Dedifferentiated amniotic fluid mesenchymal stem cell (primary cell): Measurements from ENCODE around the gene SDK1.

ENCODE experiments used
- DNase-seq: peaks from one replicate; pipeline ENCODE4 v3.0.0-alpha.2; 2016; ENCODE audit errors: extremely low spot score

Gene SDK1

DNA sequence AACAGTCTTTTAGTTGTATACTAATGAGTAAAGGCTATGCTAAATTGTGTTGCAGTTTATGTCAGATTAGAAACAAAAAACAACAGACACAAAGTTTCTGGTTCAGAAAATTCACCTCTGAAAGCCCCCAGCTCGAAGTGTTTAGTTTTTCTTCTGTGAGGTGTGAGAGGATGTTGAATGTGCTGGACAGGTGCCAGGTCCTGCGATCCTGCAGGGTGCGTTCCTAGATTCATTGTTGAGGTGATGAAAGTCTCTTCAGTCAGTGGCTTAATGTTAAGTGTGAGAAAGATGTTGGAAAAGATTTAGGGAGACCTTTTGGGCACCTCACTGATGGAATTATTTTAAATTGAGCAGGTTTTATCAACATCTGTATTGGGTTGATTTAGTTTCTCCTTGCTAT is 287.3 kb downstream of the SDK1 start:
- DNase-seq: no peak

DNA sequence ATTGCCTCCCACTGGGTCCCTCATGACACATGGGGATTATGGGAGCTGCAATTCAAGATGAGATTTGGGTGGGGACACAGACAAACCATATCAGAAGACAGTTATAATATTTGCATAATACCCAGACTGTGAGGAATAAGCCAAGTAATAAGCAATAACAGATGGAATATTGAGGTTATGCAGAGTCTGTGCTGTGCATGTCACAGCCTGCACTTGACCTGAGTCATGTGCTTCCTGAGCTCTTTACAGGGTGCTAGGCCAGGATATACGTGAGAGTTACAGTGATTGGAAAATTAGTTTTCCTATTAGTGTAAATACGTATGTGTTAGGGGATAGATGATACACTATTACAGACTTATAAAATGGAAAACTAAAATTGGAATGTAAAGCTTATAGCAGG is 288.7 kb downstream of the SDK1 start:
- DNase-seq: no peak

DNA sequence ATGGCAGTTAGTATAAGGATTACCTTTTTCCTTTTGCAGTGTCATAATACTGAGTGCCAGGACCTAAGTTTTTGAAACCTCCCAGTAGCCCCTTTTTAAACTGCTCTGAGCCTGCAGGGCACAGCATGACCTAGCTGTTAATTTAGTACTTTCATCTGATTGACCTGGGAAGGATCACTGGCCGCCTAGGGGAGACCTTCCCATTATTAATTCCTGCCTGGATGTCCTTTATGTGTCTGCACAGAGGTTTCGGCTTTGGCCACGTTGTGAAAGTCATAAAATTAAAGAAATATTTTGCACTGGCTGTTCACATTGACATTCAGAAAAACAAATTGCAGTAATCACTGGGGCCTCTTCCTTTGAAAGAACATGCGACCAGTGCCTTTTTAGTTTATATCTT is 290.2 kb downstream of the SDK1 start:
- no peak for DNase-seq

DNA sequence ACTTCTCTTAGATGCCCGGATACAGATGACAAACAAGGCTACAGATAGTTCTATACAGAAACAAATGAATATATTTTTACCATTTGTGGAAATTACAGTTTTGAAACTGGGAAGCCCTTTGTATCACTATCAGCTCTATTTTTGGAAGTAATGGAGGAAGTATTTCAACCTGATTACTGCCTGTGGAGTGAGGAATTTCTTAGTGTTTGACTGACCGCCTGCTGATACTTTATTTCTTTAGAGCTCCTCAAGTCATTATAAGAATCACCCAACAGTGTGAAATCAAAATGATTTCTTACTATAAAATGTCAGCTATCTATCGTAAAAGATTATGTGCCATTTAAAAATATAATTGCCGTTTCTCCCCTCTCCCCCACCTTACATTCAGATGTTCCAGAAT is 290.9 kb downstream of the SDK1 start:
- no peak for DNase-seq

DNA sequence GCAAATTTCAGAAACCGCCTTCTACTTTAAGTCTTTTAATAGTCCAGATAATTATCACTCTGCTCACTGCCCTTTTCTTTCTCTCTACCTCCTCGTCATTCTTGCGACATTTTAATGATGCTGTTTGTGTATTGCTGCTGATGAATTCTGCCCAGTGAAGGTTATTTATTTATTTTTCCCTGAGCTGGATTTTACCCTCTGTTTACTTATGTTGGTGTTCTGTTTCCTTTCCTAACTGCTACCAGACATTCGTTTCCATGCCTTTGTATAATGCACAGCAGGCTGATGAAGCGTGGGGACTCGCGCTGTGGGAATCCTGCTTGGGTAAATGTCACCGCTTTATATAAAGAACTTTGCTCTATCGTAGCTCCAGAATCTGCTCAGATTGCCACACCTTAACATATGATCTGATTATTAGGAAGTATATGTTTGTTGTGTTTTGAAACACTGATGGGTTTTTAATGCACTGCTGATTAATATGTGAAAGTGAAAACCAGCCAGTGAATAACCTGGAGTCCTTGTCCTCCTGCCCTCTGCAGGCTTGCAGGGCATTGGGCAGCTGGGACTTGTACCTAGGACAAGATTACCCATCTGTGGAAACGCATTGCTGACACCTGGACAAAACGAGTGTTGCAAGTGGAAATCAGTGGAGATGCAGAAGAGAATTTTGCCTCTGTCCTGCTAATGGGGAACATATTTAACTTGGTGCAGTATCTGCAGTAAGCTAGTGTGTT is 291.5 kb downstream of the SDK1 start:
- DNase-seq: no peak

DNA sequence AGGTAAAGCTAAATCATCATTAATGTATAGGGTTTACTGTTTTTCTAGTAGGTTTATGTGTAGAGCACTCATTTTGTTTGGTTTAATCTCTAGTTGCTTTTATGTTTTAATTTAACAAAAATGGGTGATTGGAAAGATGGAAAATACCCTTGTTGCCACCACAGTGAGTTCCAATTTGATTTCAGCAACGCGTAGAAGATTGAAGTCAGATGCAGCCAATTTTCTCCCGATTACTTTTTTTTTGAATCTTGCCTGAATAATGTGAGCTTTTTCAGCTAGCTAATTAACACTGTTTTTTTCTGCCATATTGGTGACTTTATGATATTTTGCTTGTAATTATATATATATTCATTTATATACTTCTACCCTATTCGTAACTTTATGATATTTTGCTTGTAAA is 293.8 kb downstream of the SDK1 start:
- DNase-seq: no peak

DNA sequence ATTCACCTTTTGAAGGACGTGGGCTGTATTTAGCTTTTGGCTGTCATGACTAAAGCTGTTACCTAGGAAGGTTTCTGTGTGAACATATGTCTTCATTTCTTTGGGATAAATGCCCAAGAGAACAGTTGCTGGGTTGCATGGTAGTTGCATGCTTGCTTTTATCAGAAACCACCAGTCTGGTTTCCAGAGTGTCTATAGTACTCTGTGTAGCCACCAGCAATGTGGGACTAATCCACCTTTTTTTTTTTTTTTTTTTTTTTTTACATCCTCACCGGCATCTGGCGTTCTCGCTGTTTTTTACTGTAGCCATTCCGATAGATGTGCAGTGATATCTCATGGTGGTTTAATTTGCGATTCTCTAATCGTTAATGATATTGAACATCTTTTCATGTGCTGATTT is 297.8 kb downstream of the SDK1 start:
- no peak for DNase-seq

DNA sequence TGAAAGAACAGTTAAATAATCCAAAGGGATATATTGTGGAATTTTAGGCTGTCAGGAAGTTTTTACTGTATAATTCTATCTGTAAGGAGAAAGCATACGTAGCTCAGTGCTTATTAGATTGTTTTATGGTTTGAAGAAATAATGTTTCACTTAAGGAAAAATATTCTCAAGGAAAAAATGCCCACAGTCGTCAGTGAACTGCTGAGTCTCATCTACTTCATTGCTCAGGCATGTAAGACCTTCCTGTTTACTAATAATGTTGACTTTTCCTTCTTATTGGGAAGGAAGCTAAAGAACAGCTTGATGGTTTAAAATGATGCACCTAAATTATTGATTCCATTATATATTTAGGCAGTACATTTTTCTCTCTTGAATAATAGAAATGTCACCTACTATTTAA is 304.2 kb downstream of the SDK1 start:
- no peak for DNase-seq

DNA sequence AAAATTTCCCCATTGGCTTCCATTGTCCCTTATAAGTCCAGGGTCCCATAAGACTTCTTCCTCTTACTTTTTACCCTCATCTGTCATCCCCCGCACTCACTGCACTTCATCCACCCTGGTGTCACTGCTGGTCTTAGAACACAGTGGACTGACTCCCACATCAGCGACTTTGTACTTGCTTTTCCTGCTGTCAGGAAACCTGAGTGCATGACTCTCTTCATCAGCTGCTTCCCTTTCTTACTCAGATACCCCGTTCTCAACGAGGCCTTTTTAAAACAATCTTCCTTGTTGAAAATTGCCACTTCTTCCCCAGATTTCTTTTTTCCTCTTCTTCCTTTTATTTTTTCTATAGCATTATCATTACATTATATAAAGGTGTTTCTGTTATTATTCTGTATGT is 305.4 kb downstream of the SDK1 start:
- no peak for DNase-seq

DNA sequence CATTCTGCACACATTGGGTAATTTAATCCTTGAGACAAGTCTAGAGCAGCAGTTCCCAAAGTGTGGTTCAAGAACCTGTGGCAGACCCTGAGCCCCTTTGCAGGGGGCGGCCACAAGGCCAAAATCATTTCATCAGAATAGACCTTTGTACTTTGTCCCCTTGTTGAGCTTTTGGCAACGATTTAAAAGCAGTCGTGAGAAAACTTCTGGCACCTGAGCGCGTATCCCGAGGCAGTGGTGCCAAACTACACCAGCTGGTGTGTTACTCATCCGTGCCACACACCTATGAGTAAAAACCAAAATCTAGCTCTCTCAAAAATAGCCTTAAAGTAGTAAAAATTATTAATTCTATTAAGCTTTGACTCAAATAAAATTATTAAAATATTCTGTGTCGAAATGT is 306.8 kb downstream of the SDK1 start:
- no peak for DNase-seq

DNA sequence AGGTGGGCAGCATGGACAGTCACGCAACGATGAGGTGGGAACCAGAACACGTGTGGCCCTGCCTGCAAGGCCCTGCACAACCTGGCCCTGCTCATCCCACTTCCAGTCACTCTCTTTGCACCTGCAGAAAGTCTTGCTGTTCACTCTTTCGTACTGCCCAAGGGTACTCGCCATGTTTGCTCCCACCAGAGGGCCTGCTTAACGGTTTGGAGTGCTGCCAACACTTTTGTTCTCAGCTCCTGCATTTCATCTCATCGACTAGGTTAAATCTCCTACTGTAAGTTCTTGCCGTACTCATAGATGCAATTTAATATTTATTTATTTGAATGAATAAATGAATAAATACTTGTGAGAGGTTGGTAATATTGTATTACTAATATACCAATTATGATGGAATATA is 315.3 kb downstream of the SDK1 start:
- no peak for DNase-seq

DNA sequence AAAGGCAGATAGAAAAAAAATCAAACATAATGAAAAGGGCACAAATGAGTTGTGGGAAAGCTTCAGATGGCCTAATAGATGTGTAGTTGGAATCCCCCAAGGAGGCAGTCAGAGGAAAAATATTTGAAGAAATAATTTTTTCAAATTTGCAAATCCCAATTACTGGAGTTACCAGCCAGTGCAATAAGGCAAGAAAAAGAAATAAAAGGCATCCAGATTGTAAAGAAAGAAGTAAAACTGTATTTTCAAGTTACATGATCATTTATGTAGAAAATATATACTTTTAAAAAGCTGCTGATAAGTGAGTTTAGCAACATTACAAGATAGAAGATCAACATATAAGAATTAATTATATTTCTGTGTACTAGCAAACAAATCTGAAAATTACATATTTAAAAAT is 329.0 kb downstream of the SDK1 start:
- no peak for DNase-seq

DNA sequence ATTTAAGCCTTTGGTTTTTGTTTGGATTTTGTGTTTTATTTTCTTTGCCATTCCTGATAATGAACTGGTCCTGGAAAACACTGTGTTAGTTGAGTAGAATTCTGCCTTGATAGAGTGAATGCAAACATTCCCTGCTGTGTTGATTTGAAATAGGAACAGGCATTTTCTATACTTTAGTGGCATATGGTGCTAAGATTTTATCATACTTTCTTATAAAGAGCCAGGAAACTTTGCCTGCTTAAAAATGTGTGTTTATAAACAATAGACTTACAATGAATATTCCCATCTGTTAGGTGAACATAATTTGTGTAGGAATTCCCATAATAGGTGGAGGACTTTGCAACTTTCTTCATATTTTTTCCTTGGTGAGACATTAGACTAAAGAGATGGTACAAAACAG is 333.3 kb downstream of the SDK1 start:
- no peak for DNase-seq

DNA sequence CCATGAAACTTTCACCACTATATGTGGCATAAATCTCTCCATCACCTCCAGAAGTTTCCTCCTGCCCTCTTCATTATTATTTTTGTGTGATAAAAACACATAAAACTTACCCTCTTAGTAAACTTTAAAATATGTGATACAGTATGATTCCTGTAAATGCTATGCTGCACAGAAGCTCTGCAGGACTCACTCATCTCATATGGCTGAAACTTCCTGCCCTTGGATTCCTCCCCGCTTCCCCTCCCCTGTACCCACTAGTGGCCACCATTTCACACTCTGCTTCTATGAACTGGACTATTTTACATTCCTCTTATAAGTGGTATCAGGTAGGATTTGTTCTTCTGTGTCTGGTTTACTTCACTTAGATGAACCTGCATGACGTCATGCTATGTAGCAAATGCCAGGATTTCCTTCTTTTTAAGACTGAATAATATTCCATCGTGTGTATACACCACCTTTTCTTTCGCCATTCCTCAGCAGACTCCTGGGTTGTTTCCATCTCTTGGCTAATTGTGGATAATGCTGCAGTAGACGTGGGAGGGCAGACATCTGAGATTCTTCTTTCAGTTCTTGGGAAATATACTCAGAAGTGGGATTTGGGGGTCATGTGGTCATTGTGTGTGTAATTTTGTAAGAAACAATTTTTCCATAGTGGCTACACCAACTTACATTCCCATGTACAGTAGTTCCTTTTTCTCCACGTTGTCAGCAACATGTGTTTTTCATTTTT is 335.2 kb downstream of the SDK1 start:
- no peak for DNase-seq

DNA sequence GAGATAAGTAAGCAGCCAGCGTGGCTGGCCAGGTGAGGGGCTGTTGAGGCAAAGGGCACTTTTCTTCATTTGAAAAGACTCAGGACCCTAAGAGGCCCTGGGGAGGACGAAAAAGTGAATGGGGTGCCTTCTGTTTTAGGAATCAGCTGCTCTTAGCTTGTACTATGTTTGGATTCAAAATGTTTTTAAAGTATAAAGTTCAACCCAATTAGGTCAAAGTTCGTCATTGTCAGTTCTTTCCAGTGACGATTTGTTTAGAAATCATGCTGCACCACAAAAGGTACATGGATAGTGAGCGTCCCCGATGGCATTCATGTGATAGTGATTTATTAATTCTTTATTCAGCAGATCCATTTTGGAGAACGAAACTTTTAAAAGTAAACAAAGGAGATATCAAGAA is 338.2 kb downstream of the SDK1 start:
- DNase-seq: no peak

DNA sequence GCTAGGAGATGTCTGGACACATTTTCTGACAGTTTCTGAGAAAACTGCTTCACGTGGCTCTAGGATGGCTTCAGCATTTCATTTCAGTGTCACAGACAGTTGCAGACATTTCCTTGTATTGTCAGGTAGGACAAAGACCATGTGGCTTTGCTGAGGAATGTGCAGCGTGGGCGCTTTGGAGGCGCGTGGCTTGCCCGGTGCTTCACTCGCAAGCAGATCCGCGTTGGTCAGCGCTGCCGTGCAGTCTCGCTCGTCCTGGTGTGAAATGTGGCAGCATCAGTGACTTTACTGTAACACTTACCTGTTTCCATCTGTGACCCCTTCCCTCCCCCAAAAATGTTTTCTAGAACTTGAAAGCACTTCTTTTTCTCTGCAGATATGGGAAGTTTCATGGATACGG is 340.5 kb downstream of the SDK1 start:
- DNase-seq: no peak

DNA sequence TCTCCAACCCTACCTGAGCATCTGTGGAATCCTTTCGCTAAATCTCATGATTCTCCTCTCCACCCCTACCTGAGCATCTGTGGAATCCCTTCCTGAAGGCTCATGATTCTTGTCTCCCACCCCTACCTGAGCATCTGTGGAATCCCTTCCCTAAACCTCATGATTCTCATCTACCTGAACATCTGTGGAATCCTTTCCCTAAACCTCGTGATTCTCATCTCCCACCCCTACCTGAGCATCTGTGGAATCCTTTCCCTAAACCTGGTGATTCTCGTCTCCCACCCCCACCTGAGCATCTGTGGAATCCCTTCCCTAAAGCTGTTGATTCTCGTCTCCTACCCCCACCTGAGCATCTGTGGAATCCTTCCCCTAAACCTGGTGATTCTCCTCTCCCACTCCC is 342.0 kb downstream of the SDK1 start:
- DNase-seq: no peak

DNA sequence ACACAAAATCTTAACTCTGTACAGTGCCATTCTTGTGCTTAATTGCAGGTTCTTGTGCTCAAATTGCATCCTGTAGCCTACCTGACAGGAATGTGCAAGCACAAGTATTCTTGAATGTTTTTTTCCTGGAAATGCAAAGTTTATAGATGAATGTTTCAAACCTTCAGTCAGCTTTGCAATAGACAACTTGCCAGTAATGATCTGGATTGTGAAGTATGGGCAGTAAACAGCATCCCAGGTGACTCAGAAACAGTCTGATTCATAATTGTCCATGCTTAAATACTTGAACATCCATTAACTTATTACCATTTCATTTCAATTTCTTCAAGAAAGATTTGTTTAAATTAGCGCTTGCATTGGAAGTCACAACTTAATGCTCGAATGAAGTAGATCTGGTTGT is 347.2 kb downstream of the SDK1 start:
- no peak for DNase-seq

DNA sequence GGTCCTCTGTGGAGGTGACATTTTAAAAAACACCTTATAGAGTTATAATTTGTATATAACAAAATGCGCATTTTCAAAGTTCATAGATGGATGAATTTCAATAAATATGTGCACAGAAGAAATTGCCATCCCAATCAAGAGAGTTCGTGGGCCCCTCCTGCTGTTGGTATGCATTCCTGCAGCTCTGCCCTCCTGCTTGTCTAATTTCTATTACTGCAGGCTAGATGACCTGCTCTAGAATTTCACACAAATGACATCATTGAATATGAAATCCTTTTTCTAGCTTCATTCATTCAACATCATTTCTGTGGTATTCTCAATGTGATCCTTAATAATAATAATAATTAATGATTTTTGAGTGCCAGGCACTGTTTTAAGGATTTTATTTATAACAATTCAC is 348.2 kb downstream of the SDK1 start:
- DNase-seq: no peak

DNA sequence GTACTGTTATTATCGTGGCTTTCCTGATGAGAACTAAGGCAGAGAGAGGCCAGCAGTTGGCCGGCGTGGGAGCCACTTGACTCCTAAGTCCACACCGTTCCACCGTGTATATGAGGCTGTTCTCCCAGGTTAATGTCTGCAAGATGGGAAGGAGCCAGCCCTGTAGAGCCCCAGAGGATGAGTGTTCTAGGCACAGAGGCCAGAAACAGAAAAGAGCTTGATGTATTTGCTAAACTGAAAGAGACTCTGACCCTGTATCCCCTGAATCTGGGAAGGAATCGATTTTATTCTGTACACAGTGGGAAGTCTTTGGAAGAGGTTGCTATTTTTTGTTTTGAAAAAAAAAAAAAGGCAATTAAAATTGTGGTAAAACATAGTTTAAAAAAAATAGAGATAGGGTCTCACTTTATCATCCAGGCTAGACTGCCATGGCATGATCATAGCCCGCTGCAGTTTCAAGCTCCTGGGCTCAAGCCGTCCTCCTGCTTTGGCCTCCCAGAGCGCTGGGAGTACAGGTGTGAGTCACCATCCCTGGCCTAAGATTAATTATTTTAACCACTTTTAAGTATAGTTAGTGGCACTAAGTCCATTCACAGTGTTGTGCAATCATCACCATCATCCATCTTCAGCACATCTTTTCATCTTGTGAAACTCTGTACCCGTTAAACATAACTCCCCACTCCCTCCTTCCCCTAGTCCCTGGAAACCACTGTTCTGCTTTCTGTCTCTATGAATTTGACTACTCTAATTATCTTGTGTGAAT is 348.8 kb downstream of the SDK1 start:
- no peak for DNase-seq

DNA sequence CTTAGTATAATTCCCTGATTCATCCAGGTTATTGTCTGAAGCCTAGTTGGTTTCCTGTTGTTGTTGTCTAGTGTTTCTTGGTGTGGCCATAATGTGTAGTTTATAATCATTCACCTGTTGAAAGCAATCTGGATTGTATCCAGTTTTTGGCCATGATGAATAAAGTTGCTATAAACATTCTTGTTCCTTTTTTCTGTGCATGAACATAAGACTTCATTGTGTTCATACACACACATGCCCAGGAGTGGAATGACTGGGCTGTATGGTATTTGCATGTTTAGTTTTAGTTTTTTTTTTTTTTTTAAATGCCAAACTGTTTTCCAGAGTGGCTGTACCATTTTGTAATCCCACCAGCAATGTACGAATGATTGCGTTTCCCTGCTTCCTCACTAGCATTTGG is 349.8 kb downstream of the SDK1 start:
- no peak for DNase-seq

DNA sequence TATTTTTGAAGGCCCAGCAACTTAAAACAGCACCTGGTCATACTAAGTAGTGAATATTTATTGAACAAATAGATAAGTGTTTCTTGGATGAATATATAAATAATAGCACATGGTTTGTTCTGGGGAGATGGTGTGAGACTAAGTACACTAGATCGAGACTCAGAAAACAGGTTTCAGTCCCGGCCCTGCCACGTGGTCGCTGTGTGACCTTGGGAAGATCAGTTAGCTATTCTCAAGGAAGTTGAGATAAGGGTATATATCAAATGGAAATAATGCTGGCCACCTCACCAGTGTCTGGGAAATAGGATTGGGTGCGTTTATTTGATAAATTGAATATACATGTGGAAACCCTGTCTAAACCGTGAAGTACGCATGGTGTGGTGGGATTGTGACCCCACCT is 354.6 kb downstream of the SDK1 start:
- no peak for DNase-seq

DNA sequence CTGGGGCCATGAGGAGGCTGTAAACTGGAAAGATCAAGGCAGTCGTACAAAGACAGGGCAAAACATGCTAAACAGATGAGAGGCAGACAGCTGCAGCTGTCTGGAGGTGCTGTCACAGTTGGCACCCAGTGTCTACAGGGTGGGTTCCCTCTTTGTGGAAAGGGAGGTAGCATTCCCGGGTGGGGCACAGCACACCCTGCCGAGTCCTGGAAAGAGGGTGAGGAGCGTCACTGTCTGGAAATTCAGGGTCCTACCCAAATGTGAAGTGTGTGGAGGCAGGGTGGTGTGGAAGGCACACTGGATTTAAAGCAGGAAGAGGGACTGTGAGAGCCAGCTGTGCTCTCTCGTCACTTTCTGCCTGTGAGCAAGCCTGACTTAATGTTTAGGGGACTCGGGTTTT is 356.2 kb downstream of the SDK1 start:
- no peak for DNase-seq
